Hematopoietic multipotent progenitor cell treated with erythropoietin and hydrocortisone succinate and interleukin-3 and kit ligand, for 6 days (in vitro differentiated cells): ENCODE results near the gene AP5S1.
"Not testable (repeated sequence)": the region's sequence is repeated elsewhere in the genome, so short reads cannot be mapped to it uniquely, and the experiment has no call there.

ENCODE experiments used
- DNase-seq: peaks from one replicate; pipeline ENCODE4 v3.0.0-alpha.2; 2015

AP5S1 gene

DNA sequence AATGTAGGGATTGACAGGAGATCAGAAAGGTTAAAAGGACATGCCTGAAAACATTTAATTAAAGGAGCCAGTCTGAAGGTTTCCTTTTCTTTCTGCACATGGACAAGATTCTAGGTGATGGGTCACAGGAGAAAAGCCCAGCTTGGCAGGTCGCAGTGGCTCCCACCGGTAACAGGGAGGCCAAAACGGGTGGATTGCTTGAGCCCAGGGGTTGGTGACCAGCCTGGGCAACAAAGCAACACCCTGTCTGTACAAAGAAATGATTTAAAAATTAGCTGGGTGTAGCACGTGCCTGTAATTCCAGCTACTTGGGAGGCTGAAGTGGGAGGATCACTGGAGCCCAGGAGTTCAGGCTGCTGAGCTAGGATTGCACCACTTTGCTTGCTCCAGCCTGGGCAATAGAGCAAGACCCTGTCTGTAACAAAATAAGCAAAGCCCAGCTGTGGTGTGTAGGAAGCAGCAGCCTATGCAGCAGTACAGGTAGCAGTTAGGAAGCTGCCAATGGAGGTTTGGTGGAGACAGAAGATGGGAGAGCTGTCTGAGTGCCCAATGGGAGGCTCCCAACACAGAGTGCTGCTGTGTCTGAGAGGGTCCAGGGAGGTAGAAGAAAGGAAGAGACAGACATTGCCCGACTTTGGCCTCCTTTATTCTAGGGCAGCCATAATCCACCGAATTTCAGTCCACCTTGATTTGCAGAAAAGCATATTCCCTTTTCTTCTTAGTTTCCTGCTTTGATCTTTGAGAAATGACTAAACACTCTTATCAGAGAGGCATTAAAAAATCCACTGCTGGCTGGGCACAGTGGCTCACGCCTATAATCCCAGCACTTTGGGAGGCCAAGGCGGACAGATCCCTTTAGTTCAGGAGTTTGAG lies 7.1 kb upstream of the AP5S1 start:
- peak; percentile 13 for DNase-seq

DNA sequence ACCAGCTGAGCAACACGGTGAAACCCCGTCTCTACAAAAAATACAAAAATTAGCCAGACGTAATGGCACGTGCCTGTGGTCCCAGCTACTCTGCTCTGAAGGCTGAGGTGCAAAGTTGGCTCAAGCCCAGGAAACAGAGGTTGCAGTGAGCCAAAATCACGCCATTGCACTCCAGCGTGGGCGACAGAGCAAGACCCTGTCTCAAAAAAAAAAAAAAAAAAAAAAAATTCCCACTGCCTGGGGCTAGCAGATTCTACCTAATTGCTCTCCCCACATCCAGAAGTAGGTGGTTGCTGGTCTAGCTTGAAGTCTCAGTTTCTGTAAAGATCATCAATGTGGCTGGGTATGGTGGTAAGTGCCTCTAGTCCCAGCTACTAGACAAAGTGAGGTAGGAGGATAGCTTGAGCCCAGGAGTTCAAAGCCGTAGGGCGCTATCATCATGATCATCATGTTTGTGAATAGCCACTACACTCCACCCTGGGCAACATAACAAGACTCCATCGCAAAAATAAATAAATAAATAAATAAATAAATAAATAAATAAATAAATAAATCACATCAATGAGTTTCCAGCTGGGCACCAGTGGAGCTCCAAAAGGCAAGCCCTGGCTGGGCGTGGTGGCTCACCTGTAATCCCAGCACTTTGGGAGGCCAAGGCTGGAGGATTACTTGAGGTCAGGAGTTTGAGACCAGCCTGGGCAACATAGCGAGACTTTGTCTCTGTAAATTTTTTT lies 6.3 kb upstream of the AP5S1 start:
- DNase-seq = peak; percentile 8

DNA sequence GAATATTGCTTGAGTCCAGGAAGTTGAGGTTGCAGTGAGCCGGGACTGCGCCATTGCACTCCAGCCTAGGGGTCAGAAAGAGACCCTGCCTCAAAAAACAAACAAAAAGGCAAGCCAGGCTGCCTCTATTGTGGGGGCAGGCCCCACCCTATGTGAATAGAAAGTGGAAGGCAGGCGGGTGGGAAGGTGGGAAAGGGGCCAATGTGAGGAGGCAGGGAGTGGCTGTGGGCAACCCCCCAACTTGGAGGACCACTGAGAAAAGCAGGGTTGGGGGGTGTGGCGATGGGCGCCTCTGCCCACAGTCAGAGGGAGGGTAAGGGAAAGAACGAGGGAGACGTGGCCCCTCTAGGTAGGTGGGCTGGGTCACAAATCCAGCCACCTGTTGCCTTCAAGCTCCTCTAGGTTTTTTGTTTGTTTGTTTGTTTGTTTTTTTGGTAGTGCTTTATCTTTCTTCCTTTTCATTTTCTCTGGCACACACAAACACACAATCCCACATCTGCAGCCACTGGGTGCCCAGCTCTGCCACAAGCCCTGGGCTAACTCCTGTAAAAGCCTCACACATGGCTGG lies 5.3 kb upstream of the AP5S1 start:
- peak; percentile 0 for DNase-seq

DNA sequence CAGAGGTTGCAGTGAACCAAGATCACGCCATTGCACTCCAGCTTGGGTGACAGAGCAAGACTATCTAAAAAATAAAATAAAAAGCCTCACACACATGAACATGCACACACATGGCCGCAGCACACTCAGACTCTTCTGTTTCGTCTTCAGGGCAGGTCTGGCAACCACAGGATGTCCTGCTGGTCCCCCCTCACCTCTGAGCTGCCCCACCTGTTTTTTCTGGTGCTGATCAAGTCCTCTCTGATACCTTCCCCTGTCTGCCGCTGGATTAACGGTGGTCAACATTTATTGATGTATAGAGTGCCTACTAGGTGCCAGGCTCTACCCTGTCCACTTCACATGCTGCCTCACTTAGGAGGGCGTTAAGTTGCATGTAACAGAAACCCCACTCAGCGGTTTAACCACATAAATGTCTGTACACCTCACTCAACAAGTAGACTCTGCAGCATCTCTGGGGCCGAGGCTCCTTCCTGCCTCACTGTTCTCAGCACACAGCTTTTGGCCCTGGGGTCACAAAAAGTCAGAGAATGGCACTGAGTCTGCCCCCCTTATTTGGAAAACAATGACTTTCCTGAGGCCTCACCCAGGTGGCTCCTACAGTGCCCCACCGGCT lies 4.5 kb upstream of the AP5S1 start:
- no peak for DNase-seq

DNA sequence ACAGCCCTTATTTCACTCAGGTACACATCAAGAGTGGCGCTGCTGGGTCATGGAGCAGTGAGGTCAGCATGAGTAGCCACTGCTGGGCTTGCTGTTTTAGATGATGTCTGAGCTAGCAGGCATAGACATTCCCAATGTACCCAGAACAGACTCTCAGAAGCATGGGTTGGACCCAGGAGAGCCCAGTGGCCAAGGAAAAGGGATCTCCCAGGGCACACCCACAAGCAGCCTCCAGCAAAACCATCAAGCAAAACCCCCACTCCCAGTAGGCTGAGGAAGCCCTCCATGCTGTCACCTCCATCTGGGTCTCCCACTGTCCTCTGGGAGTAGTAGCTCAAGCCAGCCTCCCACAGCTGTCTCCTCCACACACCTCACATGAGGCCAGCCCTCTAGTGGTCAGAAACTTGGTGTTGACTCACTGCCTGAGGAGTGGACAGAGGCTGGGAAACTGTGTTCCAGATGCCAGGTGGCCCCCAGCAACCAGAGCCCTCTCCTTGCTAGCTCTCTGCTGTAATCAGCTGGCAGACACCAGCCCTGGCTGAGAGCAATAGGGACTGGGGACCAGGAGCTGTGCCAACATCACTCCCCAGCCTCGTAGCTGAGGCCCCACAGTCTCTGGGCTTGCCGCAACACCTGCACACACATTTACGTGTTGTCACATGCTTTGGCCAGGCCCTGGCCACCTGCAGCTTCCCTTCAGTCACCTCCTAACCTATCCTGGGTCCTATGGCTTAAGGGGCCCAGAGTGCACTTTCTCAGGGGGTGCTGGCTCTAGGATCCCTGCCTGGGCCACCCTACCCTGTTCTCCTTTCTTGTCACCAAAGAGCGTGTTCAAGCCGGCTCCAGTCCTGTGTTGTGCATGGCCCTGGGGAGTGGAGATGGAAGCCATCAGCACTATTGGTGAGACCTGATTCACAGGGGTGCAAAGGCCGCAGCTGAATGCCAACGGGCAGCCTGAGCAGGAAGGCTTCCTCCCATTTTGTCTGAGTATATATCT lies 1.9 kb upstream of the AP5S1 start:
- DNase-seq = peak; percentile 85

DNA sequence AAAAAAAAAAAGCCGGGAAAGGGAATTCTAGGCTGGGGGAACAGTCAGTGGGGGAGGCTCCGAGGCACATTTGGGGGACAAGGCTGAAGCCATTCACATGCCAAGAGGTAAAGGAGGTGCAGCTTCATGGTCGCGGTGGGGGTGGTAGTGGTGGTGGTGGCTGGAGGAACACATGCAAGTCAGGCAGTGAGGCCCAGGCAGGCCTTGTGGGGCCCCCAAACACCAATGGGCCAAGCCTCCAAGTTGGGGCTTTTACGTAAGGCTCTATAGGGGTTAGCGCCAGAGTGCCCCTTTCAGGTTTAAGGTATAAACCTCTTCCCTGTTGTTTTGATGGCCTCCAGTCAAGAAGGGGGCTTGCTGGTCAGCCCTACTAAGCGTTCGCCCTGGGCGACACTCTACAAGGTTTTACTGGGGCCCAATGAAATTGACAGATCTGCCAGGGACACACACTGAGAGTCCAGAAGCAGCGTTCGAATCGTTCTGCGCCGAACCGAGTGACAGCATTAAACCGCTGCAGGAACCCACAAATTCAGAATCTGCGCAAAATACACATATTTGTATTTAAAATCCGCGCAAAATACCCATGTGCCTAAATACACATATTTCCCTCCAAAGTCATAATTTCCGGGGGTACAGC lies 818 bp upstream of the AP5S1 start:
- peak; percentile 37 for DNase-seq

DNA sequence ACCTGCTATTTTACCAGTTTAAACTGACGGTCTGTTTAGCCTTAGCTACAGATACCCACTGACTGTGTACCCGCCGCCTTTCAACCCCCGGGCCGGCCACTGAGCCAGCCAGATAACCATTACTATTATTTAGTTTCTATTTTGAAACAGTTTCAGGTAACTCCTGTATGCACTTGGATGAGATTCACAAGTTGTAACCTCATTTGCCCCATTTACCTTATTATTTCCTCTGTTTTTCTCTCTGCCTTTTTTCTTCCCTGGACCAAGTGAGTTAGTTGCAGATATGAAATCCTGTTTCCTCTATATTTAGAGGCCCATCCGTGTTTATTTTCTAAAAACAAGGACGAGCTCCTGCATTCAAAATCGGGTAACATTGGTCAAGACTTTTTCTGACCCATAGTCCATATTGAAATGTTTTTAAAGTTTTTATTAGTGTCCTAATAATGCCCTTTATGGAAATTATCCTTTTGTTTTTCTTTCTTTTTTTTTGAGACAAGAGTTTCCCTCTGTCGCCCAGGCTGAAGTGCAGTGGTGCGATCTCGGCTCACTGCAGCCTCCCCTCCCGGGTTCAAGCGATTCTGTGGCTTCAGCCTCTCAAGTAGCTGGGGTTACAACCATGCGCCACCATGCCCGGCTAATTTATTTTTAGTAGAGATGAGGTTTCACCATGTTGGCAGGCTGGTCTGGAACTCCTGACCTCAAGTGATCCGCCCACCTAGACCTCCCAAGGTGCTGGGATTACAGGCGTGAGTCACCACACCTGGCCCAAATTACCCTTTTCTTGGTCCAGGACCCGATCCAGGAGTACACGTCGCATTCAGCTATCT lies 767 bp downstream of the AP5S1 start:
- DNase-seq = no peak

DNA sequence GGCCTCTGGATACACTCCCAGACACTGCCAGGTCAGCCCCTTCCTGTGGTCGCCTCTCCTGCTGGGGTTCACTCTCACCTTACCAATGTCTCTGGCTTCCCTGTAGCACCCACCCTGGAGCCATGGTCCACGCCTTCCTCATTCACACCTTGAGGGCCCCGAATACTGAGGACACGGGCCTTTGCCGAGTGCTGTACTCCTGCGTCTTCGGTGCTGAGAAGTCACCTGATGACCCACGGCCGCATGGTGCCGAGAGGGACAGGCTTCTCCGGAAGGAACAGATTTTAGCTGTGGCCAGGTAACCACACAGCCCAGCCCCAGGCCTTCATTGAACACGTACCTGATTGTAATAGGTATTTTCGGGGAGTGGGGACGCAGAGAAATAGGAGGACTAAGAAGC lies 1.6 kb downstream of the AP5S1 start:
- no peak for DNase-seq

DNA sequence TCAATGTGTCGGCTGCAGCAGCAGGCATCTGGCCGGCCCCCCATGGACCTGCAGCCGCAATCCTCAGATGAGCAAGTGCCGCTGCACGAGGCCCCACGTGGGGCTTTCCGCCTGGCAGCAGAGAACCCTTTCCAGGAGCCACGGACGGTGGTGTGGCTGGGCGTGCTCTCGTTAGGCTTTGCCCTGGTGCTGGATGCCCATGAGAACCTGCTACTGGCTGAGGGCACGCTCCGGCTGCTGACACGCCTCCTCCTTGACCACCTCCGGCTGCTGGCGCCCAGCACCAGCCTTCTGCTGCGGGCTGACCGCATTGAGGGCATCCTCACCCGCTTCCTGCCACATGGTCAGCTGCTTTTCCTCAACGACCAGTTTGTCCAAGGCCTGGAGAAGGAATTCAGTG lies 3.5 kb downstream of the AP5S1 start:
- no peak for DNase-seq

DNA sequence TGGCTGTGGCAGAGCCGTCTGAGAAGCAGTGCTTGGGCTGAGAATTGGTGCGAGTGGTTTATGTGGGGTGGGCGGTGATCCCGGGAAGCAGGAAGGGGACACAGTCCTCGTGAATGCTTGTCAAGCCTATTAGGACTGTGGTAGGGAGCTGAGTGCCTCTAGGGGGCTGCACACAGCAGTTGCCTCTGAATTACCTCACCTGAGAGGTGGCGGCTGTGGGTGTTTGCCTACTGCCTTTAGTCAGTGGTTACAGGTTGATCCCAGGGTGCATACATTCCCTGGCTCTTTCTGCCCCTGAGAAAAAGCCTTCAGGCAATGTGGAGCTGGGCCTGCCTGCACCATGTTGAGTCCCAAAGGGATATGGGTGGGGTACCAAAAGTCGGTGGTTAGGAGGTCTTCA lies 5.2 kb downstream of the AP5S1 start:
- DNase-seq = no peak

DNA sequence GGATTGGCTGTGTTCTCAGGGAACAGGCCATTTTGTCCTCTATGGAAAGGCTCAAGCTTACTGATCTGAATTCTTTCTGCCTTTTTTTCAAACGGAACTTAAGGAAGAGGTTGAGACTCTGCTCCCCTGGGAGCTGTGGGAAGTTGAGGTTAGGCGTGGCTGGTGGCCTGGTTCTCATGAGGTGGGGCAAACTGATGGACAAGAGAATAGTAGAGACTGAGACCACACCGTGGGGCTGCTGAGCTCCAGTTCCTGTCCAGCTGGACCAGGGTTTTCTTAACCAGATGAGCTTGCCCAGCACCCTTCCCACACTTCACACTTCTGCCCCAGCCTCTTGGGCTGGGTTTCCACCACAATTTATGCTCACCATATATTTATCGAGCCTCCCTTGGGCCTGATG lies 6.1 kb downstream of the AP5S1 start:
- DNase-seq = no peak

DNA sequence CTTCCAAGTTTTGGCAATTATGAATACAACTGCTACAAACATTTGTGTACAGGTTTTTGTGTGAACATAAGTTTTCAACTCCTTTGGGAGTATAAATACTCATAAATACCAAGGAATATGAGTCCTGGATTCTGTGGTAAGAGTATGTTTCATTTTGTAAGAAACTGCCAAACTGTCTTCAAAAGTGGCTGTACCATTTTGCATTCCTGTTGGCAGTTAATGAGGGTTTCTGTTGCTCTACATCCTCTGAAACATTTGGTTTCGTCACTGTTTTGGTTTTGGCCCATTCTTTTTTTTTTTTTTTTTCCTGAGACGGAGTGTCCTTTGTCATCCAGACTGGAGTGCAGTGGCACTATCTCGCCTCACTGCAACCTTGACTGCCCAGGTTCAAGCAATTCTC lies 8.5 kb downstream of the AP5S1 start:
- DNase-seq = no peak

DNA sequence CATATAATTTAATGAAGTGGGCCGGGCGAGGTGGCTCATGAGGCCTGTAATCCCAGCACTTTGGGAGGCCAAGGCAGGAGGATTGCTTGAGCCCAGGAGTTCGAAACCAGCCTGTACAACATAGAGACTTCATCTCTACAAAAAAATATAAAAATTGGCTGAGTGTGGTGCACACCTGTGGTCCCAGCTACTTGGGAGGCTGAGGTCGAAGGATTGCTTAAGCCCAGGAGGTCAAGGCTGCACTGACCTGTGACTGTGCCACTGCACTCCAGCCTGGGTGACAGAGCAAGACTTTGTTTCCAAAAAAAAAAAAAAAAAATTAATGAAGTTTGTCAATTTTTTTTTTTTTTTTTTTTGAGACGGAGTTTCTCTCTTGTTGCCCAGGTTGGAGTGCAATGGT lies 9.5 kb downstream of the AP5S1 start:
- not testable (repeated sequence) for DNase-seq

DNA sequence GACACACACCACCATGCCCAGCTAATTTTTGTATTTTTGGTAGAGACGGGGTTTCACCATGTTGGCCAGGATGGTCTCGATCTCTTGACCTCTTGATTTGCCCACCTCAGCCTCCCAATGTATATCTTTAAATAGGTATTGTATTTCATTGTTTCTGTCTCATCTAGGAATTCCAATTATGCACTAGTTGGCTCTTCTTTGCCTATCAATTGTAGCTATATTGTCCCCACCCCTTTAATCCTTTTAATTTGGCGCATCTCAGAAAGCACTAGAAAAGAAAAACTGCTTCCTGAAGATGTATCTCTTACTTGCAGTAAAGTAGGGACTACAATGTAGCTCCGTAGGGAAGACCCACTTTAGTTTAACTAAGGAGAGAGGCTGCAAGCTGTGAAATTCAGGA lies 15.8 kb downstream of the AP5S1 start:
- no peak for DNase-seq

DNA sequence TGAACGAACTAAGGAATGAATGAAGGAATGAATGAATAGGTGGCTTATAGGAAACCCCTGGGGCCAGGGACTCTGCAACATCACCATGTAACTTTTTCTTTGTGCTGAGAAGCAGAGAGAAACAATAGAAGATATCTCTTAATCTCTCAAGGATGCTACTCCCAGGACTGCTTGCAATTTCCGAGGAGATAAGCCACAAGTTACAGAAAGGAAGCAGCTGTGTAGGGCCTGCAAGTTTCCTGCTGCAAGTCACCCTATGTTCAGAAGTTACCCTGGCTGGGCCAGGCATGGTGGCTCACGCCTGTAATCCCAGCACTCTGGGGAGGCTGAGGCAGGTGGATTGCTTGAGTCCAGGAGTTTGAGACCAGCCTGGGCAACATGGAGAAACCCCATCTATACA lies 19.0 kb downstream of the AP5S1 start:
- peak; percentile 88 for DNase-seq

DNA sequence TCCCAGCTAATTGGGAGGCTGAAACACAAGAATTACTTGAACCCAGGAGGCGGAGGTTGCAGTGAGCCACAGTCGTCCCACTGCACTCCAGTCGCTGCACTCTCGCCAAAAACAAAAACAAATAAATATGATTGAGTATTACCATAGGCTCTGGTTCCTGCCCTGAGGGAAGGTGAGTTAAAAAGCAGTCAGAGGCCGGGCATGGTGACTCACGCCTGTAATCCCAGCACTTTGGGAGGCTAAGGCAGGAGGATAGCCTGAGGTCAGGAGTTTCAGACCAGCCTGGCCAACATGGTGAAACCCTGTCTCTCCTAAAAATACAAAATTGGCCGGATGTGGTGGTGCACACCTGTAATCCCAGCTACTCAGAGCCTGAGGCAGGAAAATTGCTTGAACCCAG lies 19.9 kb downstream of the AP5S1 start:
- not testable (repeated sequence) for DNase-seq

DNA sequence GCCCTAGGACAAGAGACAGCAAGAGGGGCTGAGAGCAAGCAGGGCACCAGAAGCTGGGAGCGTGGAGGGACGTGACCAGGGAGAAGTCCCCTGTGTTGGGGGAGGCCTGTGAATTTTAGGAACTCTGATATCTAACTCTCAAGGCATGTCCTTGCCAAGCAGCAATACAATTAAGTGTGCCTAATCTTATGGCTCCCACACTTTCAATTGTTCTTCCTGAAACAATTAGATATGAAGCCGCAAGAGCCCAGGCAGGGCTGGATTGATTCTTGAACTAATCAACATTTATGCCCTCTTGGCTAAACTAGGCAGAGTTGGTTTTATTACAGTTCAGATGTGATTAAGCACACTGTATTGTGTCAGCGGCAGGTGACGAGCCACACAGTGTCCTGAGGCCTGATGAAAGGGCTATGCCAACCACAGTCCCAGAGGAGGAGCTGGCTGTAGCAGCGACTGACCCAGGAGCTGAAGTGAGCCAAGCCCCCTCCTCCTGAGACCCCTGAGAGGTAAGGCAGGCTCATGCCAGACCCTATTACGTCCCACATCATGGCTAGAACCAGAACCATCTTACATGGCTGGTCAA lies 22.1 kb downstream of the AP5S1 start:
- peak; percentile 97 for DNase-seq

DNA sequence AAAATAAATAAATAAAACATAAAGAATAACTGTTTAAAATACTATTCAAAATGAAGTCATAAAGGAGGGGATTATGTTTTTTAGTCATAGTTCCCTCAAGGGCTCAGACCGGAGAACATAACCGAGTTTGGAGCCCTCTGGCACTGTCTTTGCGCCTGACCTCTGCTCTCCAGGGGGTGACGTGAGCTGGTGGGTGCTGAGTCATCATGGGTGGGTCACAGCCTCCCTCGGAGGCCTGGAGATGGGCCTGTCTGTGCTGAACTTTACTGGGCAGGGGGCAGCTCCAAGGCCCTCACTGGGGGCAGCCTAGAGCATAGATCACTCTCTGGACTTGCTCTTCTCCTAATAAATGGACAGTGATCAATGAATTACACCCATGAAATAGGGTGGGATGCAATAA lies 23.1 kb downstream of the AP5S1 start:
- peak; percentile 76 for DNase-seq

DNA sequence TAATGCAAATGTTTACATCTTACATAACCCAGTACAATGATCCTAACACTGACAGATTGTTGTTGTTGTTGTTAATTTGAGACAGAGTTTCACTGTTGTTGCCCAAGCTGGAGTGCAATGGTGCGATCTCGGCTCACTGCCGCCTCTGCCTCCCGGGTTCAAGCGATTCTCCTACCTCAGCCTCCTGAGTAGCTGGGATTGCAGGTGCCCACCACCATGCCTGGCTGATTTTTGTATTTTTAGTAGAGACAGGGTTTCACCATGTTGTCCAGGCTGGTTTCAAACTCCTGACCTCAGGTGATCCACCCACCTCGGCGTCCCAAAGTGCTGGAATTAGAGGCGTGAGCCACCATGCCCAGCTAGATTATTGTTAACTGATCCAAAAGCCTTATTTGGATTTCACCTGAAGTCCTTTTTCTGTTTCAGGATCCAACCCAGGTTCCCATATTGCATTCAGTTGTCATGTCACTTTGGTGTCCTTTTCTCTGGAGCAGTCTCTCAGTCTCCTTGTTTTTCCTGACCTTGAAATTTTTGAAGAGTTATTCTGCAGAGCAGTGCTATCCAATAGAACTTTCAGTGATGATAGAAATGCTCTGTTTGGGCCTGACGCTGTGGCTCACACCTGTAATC lies 23.8 kb downstream of the AP5S1 start:
- not testable (repeated sequence) for DNase-seq

DNA sequence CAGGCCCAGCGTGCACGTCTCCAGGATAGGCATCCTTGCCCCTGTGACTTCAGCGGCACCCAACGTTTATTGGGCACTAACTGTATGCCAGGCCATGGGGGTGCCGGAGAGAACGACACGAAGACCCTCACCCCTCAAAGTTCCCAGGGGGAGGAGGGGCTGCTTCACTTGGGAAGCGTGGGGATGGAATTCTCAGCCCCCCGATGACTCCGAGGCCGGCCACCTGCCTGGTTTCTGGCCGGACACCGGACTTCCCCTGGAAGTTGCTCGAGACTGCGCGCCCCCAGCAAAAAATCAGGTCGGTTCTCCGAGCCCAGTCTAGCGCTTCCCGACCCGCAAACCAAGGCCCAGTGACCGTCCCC lies 26.0 kb downstream of the AP5S1 start:
- no peak for DNase-seq
